Endothelial cell of umbilical vein (primary cell): Measurements from ENCODE around the gene PRRG1.

Experiments used
- MAX ChIP-seq: IDR thresholded peaks from 2 replicates; pipeline ENCODE4 v1.6.1; 2011; ENCODE audit not compliant: insufficient read depth, insufficient read length
- POLR2AphosphoS5 ChIP-seq: IDR thresholded peaks from 2 replicates; pipeline ENCODE4 v1.6.1; 2012; ENCODE audit warnings: low read depth, mild to moderate bottlenecking, control low read depth, low read length, moderate library complexity; ENCODE audit not compliant: insufficient read depth
- TF ChIP-seq, protein P1 (sequence below), 2 donors: IDR thresholded peaks; 1 replicate in 1 of 2; 2 replicates in 1 of 2; pipeline ENCODE4 v1.5.1; 2011; ENCODE audit warnings: low read length in 2 of 2, mild to moderate bottlenecking in 2 of 2, moderate library complexity in 2 of 2, control low read depth in 1 of 2, inconsistent platforms in 1 of 2, low read depth in 1 of 2; ENCODE audit not compliant: insufficient read depth in 1 of 2; ENCODE audit errors: extremely low read depth in 1 of 2

GRCh38 chrX:37425370-37425769 lies 76.2 kb downstream of the PRRG1 start:
- TF ChIP-seq, protein P1, sequence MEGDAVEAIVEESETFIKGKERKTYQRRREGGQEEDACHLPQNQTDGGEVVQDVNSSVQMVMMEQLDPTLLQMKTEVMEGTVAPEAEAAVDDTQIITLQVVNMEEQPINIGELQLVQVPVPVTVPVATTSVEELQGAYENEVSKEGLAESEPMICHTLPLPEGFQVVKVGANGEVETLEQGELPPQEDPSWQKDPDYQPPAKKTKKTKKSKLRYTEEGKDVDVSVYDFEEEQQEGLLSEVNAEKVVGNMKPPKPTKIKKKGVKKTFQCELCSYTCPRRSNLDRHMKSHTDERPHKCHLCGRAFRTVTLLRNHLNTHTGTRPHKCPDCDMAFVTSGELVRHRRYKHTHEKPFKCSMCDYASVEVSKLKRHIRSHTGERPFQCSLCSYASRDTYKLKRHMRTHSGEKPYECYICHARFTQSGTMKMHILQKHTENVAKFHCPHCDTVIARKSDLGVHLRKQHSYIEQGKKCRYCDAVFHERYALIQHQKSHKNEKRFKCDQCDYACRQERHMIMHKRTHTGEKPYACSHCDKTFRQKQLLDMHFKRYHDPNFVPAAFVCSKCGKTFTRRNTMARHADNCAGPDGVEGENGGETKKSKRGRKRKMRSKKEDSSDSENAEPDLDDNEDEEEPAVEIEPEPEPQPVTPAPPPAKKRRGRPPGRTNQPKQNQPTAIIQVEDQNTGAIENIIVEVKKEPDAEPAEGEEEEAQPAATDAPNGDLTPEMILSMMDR (IDR thresholded peaks at IDR 0.05; ENCODE audit: extremely low read depth in 1 of 2, insufficient read depth in 1 of 2, low read depth in 1 of 2, low read length in 2 of 2): no peak
- TF ChIP-seq MAX: no peak
- no peak for TF ChIP-seq POLR2AphosphoS5
